HuH-7.5 (cell line): ENCODE results near the gene LIPM.
"Not testable (repeated sequence)": the region's sequence is repeated elsewhere in the genome, so short reads cannot be mapped to it uniquely, and the experiment has no call there.

Experiments used
- DNase-seq: peaks from one replicate; pipeline ENCODE4 v3.0.0; 2011; ENCODE audit warnings: low spot score

LIPM gene

DNA sequence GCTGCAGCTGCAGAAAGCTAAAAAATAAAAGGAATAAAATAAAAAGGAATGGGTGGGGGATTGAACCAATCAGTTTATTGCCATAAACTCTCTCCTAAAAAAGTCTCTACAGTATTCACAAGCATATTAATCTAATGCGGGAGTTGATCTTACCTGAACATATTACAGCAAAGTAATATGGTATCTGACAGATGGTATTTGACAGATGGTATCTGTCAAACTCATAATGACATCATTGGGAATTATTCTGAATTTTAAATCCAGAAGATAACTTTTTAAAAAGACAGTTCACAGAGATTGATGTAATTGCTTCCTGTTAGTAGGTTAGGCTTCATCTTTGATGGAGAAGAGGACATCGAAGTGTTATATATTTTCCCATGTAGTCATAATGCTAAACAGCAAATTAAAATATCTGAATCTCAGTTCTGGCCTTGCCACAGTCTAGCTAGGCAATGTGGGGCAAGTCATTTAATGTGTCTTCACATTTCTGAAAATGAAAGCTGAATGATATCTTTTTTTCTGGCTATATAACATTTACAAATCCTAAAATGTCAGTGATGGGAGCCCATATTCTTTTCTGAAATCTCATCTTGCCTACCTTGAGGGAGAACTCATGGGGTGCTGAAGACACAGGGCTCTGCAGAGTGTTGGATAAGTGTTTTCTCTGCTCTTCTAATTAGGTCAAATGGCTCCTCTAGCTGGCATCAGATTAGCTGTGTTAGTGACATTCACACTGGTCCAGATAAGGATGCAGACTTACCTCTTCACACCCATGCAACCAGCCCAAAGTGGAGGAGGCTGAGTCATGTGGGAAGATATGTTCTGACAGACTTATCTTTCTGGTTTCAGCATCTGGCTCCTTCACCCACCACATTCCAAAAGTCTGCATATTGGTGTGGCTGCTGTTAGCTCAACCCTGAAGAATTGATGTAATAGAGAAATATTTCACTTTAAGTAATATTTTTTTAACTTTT is 2.1 kb upstream of the LIPM start:
- no peak for DNase-seq

DNA sequence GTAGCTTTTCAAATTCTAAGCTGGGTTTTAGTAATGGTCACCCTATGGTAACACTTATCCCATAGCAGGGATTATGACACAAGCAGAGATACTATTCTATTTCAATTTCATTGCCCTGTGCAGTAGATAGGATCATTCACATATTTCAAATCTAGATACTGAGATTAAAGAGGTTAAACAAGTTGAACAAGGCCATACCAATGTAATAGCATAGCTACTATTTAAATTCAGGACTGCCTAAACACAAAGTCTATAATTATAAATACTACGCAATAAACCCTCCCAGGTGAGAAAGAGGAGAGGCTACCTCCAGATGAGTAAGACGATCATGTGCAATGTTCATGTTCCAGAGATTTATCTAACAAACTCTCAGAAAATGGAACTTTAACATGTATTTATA is 1.1 kb downstream of the LIPM start:
- DNase-seq: no peak

DNA sequence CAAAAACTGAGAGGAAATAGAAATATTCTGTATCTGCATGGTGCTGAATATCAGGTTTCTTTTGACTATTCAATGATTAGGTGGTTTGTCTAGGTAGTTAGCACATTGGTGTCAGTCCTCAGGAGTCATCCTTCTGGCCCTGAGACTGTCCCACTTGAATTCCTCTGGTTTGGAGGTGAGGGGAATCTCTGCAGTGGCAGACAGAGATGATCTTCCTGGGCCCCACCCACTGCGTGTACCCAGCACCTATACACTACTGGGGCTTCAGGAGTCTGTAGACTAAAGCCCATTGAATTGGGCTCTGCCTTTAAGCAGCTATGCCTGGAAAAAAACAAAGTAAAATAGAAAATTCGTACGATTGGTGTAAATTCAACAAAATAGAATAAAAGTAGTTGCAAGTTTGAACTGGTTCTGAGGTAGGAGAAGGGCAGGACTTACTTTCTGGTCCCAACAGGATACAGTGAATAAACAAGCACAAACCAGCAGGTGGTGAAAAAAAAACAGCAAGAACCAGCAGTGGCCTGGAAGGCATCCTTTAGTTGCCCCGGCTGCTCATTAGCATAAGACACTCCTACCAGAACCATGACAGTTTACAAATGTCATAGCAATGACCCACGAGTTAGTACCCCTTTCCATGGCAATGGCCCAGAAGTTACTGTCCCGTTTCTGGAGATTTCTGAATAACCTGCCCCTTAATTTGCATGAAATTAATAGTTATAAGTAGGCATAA is 1.7 kb downstream of the LIPM start:
- no peak for DNase-seq

DNA sequence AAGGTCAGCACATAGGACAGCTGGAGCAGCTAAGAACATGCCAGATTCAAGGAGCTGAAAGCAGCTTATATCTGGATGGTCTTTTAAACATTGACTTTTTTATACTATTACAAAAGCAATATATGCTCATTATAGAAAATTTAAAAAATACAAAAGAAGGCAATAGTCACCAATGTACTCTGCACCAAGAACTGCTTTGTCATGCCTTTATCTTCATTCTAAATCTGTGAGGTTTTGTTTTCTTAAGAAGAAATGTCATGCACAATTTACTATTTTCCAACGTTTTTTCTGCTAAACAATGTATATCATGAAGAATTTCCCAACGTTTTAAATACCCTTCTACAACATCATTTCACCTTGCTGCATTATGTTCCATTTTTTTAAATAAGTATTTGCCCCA is 2.8 kb downstream of the LIPM start:
- DNase-seq: no peak

- no peak for DNase-seq
Measured at GRCh38 chr10:88805924-88806323, 3.4 kb downstream of the LIPM start.

GRCh38 chr10:88809621-88810020 is 7.1 kb downstream of the LIPM start:
- no peak for DNase-seq

- DNase-seq: peak; percentile 17
Measured at GRCh38 chr10:88810196-88810961, 7.8 kb downstream of the LIPM start.

- DNase-seq: no peak
Measured at GRCh38 chr10:88813200-88813599, 10.7 kb downstream of the LIPM start.

DNA sequence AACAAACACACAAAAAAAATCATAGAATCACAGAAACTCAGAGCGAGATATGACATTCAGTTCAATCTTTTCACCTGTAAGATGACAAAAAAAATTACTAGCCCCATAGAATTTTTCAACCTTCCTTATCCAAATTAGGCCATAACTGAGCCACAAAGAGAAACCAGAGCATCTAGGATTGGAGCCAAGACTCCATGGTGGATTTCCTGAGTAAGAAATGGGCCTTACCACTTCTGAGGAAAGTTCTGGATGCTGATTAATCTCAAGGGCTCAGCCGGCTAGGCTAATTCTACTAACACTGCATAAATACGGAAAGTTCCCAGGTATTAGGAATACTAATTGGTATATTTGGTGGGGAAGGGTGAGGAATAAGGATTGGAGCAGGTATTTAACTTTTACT is 16.8 kb downstream of the LIPM start:
- no peak for DNase-seq

GRCh38 chr10:88820748-88821401 is 18.3 kb downstream of the LIPM start:
- no peak for DNase-seq

- no peak for DNase-seq
Measured at GRCh38 chr10:88826388-88826787, 23.9 kb downstream of the LIPM start.

DNA sequence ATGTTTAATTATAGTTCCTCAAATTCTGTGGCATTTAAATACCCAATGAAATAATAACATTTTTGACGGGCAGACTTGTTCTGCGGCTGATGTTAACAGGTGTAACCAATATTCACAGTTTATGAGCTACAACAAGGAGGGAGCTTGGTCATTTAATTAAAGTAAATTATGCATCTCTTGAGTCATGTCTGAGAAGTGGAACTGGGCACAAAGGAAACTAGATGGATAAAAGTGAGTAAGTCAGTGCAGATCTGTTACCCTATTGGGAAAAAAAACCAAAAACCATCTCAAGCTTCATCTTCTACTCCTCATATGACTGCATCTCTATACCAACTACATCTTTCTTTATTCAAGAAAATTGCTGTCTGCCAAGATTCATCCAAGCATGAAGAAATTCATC is 25.1 kb downstream of the LIPM start:
- no peak for DNase-seq

DNA sequence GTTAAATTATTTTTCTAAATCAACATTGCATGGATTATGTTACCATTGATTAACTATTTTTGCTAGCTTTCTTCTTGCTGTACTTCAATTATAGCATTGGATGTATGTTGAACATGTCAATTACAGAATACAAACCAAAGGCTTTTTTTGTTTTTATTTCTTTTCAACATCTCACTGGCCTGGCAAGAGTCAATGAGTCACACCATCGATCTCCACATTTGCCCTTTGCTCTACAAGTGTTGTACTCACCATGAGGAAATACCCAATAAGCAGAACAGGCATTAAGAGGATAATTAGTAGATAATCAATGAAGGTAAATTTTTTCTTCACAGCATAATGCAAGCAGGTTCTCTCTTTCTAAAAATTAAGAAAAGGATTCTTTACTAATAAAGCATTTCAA is 25.8 kb downstream of the LIPM start:
- no peak for DNase-seq

DNA sequence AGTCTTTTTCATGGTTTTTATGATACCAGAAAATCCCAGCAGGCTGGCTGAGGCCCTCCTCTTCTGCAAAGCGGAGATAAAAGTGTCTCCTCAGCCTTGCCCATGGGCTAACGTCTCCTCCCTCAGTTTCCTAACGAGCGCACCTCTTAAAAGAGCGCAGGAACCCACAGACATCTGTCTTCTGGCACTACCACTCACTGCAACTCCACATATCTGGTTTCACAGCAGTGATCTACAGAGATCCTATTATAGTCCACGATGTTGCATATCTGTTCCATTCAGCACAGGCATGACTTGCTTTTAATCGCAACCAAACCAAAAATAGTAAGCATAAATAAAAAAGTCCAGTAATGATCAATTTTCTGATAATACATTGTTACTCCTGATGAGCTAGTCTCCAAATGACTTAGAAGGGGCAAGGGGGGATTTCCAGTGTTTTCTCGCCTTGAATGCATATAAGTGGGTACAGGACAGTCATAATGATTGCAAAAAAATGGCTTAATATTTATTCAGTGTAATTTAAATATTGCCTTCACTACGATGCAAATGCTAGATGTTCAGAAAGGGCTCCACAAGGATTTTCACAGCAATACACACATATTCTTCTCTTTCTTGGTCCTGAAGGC is 28.2 kb downstream of the LIPM start:
- no peak for DNase-seq

GRCh38 chr10:88831709-88832108 is 29.2 kb downstream of the LIPM start:
- no peak for DNase-seq

GRCh38 chr10:88832376-88832775 is 29.8 kb downstream of the LIPM start:
- DNase-seq: no peak

- no peak for DNase-seq
Measured at GRCh38 chr10:88833156-88833555, 30.6 kb downstream of the LIPM start.

- no peak for DNase-seq
Measured at GRCh38 chr10:88833723-88834122, 31.2 kb downstream of the LIPM start.

- peak; percentile 15 for DNase-seq
Measured at GRCh38 chr10:88835096-88835909, 32.8 kb downstream of the LIPM start.

DNA sequence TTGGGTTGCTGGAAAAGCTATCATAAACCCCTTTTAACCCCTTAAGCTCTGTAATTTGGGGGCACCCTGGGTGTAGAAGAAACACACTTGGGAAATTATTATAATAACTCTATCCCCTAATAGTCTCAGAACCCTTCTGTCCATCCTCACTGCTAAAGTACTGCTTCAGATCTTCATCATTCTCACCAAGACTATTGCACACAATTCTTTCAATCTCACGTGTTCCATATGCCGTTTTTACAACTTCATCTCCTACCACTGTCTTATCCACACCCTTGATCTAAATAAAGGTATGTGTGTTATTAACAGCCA is 33.3 kb downstream of the LIPM start:
- DNase-seq: no peak

DNA sequence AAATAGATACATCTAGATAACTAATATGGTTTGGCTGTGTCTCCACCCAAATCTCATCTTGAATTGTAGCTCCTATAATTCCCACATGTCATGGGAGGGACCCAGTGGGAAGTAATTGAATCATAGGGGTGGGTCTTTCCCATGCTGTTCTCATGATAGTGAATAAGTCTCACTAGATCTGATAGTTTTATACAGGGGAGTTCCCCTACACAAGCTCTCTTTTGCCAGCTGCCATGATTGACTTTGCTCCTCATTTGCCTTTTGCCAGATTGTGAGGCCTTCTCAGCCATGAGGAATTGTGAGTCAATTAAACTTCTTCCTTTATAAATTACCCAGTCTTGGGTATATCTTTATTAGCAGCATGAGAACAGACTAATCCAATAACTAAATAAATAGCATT is 35.1 kb downstream of the LIPM start:
- DNase-seq: not testable (repeated sequence)
